DMS53 treated with DMSO at 0.1 percent for 48 hours (cell line): ENCODE data around the gene GMDS.

Experiments
- DNase-seq: peaks from one replicate; lab custom pipeline; 2025; ENCODE audit not compliant: unreplicated experiment; lab: John Stamatoyannopoulos, UW

Gene GMDS

DNA sequence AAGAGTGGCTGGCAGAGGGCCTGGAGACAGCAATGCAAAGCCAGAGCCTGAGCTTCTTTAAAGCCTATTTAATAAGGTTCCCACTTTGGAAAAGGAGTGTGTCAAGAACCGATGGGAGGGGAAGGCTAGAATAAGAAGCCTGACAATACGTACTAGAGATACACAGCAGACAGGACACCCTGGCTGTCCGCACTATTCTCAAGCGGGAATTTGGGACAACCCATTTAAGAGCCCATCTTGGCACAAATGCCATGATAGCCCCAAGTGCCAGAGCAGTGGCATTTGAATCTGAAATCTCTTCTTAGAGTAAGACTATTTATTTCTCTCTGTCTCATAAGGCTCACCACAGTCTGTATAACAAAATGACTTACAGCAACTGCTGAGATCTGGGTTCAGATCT is 3.1 kb downstream of the GMDS start:
- no peak for DNase-seq

DNA sequence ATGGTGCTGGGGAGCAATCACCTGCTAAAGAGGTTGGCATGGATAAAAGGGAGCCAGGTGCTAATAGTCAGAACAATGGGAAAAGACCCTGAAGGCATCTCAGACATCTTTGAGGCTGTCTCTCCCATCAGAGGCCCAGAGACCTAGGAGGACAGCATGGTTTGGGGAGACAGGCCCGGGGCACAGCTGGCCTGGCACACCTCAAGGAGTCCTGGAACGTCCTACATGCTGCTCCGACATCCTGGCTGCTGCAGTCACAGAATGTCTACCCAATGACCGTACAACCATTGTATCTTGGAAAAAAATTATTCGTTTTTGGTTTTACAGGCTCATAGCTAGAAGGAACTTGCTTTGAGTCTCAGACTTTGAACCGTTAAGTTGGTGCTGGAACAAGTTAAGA is 4.4 kb downstream of the GMDS start:
- DNase-seq = no peak

DNA sequence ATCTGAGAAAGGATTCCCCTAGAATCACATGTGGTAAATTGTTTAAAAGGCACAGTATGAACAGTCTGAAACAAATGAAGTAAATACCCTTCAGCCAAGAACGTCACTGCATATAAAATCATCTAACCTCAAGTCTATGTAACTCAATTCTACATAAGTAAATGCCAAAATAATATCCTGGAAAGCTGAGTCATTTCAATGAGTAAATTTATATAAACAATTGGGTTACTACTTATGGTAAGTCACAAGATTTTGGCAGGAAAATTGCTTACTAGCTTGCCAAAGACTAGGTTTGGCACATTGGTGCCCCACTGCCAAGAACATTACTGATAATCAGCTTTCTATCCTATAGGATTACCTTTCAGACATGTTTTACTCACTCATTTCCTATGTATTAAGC is 8.4 kb downstream of the GMDS start:
- no peak for DNase-seq

DNA sequence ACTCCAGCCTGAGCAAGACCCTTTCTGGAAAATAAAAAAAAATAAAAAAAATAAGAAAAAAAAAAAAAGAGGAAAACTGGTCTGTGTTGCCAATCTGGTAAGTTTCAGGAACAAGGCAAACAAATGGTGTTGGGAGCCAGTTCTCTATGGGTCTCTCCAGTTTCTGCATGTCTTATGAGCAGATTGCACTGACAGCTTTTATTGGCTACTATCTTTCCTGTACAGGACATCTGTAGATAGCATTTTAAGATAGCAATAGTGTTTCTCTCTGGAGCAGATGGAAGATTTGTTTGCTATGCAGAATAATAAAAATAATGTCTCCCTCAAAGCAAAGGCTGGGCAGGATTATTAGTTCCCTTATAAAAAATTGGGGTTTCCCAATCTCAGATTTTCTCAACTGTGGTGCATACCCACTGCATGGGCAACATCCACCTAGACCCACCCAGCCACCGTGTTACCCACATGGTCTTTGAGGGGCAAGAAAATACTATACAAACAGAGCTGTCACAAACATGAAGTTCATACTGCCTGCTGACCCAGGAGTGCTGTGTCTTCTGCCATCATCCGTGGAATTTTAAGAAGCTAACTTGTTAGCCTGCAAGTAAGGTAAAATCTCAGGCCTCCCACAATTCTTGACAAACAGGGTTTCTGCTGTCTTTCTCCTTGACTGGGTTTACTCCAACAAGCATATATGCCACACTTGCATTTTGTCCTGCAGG is 9.5 kb downstream of the GMDS start:
- DNase-seq = no peak

DNA sequence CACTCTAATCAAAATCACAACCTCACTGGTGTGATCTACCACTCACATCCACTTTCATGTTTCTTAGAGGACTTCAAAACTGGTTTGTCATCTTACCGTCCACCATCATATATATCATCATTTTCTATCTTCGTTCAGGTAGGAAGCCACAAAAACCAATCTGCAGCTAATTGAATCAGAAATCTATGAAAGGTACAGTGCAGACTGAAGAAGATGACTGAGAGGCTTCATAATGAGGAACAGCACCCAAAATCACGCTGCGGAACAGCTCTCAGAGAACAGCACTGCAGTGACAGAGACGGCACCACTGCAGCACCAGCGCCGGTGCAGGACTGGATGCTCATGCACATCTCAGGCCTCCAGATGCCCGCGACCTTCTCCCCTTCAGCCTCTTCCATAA is 13.0 kb downstream of the GMDS start:
- DNase-seq = no peak

DNA sequence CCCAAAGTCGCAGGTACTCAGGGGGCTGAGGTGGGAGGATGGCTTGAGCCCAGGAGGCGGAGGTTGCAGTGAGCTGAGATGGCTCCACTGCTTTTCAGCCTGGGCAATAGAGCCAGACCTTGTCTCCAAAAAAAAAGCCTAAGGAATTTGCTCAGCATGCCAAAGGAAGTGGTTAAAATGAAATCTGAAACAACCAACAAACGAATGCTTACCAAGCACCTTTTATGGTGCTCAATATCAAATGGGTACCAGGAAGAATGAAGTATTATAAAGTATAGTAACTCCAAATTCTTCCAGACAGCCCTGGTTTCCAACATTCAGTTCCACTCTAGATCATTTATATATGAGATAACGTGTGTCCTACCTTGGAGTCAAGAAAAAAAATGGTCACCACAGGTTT is 14.0 kb downstream of the GMDS start:
- DNase-seq = no peak

DNA sequence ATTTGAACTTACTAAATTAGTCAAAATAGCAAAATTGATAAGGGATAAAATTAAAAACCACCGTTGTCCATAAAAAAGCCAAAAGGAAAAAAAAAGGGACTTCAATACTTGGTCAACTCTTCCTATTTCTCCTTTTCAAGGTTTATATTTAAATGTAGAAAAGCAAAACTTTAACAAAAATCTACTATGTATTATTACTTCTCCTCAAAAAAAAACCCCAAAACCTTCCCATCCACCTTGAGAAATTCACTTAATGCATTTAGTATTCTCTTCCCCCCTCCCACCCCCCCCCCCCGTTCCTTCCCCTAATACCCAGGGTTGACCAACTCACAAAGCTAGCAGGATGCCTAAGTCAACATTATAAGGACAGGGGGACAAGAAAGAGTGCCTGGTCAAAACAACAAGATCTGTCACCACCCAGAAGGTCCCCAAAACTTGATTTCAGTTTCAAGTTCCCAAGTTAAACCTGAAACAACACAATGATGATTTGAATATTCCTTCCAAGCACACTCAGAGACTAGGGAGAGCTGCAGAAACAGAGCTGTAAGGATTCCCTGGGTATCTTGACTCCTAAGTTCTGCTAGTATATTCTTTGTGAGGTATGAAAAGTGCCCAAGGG is 14.6 kb downstream of the GMDS start:
- no peak for DNase-seq

DNA sequence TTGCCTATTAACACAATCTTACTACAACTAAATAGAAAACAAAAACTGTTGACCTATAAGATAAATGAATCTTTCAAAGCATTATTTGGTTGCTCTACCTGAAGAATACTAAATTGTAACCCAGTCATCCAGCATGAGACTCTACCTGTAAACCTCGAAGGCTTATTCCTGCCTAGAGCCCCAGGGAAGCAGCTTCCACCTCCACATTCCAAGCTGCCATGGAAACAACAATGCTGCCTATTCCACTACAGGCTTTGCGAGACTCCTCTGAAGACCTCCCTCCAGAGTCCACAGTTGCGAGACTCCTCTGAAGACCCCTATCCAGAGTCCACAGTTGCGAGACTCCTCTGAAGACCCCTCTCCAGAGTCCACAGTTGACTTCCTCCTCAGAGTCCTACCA is 15.7 kb downstream of the GMDS start:
- DNase-seq = no peak

DNA sequence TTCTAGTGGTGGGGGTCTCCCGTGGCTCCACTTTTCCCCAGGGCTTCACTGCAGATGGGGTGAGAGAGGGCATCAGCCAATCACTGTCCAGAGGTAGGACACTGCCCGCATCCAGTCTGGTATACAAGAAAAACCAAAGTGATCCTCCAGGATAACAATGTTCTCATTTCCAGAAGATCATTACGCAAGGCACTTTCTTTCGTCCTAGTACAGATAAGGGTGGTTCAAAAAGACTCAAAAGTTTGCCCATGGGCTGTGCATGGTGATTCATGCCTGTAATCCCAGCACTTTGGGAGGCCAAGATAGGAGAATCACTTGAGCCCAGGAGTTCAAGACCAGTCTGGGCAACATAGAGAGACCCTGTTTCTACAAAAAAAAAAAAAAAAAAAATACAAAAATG is 16.4 kb downstream of the GMDS start:
- no peak for DNase-seq

DNA sequence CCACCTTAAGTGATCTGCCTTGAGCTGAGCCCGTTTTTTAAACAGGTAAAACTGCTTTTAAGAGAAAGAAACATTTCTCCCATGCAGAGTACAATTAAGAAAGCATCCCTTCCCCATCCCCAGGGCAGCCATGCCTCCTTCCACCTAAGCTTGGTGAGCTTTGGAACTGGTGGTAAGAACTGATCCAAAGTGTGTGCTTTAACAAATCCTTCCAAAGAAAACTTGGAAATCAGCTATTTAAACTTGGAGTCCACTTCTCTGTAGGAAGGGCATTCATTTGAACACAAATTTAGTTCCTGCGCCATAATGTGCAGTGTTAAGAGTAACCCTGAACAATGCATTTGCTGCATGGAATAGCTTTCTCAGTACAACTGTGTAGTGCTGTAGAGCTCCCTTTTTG is 17.0 kb downstream of the GMDS start:
- no peak for DNase-seq

DNA sequence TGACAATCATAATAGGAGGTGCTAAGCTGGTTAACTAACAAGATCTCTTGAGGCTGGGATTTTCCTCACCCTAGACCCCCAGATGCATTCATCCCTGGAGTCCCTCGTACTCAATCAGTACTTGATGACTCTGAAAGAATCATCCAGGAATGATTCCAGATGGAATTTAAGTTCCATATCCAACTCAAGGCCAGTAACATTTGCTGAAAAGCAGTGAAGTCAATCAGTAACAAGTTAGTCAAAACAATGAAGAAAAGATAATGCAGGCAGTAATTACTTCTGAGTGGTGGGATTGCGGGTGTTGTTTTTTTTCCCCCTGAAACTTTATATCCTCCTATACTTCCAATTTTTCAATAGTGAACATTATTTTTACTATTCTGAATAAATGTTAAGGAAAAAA is 18.6 kb downstream of the GMDS start:
- DNase-seq = no peak

DNA sequence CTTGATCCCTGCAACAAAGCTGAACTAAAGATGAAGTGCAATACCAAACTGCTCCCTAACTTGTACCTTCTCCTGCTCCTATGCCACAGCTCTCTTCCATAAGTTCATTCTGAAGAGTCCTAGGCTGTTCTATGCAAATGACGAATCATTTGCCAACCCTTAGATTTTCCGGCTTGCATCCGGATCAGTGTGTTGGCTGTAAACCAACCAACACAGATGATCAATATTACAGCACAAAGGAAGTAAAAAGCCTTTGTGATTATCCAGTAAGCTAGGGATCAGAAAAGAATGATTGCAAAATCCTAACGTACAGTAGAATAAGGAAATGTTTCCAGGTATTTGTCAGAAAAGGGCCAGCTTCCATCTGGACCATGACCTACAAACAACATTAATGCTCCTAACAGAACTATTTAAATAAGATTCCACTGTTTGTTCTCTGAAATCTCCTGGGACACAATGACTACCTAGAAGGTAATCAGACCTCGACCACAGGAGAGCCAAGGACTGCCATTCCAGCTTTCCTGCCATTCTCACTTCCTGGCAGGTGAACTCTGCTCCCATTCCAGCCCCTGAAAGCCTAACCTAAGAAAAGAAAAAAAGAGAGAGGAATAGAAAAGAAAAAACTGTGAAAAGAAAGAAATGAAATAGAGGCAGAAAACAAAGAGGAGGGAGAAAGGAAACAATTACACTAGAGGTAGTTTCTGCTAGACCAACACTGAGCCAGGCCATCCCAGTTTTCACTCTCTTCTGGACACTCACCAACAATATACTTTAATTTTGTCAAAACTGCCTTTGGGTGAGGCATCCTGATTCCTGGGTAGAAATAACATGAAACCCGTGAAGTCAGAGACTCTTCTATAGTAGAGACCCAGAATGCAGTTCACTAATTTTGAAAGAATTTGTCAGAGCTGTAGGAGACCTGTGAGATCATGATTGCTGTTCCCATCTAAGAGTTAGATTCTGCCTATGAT is 19.7 kb downstream of the GMDS start:
- DNase-seq = no peak

DNA sequence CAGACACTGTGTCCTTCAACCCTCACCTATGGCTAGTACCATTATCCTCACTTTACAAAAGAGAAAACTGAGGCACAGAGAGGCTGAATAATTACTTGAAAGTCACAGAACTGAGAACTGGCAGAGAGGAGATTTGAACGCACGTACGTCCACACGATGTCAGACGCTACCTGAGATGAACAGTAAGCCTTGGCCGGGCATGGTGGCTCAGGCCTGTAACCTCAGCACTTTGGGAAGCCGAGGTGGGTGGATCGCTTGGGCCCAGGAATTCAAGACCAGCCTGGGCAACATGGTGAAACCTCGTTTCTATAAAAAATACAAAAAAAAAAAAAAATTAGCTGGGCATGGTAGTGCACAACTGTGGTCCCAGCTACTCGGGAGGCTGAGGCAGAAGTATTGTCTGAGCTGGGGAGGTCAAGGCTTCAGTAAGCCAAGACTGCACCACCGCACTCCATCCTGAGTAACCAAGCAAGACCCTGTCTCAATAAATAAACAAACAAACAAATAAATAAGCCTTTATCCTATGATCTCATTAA is 20.5 kb downstream of the GMDS start:
- no peak for DNase-seq

DNA sequence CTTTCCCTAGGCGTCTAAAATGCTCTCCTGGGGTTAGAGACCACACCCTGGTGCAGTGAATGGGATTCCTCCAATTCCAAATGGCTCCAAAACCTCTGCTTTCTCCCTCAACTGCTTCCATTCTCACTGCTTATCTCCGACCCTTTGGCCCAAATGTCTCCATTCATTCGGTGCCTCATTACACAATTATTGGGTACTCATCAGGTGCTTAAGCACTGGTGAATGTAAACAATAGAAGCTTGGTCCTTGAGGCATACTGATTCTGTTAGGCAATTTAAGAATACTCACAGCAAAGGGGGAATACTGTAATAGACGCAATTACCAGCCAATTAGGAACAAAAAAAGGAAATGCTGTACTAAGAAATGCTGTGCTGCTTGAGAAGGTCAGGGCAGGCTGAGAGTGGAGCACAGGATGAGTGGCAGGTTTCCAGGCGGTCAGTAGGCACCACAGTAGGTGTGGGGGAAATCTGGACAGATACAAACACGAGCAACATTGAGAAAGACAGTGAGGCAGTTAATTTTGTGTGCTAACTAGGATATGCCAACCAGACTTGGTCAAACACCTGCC is 23.0 kb downstream of the GMDS start:
- DNase-seq = no peak

DNA sequence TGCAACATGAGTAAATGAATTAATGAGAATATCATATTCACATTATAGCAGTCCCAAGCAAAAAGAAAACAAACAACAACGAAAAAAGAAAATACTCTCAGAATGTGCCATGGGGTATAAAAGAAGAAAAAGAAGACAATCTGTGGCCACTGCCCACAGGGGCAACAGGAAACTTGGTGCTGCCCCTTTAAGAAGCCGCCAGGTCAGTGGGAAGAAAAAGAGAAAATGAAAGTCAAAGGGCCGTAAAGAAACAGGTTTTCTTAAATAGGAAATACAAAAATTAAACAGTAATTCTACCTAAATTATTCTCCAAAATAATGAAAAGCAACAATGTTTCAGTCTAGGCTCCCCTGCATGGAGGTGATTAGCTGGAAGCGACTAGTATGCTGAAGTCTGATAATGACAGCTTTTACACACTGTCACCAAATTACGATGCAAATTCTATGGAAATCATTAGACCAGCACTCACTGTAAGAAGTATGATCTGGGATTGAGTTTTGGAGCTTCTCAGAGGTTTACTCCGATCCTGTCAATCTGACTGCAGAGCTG is 23.6 kb downstream of the GMDS start:
- DNase-seq = no peak

DNA sequence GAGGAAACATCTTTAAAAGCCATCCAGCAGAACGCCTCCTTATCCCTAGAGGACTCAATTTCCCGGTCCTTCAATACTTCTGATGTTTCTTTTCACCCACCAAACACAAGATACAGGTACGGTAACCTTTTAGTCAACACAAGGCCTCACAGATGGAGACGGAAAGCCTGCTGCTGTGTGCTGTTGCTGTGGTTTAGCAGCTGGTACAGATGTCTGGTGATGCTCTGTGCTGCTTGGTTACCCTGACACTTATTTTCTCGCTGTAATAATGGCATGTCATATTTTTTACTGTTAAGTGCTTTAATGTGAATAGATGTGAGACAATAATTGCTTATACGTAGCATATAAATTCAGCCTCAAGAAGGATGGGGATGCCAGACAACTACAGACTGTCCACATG is 25.3 kb downstream of the GMDS start:
- no peak for DNase-seq

DNA sequence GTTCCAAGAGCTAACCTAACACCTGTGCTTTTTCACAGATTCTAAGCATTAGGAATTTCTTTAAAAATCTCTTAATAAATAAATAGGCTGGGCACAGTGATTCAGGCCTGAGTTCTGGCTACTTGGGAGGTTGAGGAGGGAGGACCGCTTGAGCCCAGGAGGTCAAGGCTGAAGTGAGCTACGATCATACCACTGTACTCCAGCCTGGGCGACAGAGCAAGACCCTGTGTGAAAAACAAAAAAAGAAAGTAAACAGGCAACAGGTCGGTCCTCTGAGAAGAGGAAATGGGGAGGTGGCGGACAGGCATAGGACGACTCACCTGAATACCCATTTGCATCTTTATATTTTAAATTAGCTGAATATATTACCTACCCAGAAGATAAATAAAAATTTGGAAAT is 26.5 kb downstream of the GMDS start:
- no peak for DNase-seq

DNA sequence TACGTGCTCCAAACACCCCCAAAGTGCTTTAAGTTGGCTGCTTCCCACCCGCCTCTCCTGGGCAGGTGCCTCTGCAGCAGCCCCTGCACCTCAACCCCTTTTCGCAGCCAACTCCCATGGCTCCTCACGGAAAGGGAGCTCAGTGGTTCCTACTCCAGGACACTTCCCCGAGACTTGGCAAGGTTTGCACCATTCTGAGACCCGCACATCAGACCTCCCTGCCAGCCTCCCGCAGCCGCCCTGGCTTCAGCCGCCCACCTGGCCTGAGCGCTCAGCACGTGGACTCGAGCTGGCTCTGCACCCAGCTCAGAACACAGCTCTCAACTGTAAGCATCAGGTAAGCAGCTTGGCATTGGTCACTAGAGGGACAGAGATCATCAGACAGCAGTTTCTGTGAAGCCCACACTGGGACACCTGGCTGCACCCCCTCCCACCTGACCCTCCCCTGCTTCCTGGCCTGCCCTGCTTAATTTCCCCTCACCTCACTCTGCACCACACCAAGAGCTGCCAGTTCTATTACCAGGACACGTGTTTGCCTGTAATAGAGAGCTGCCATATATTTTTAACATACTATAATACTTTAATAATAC is 28.5 kb downstream of the GMDS start:
- no peak for DNase-seq

DNA sequence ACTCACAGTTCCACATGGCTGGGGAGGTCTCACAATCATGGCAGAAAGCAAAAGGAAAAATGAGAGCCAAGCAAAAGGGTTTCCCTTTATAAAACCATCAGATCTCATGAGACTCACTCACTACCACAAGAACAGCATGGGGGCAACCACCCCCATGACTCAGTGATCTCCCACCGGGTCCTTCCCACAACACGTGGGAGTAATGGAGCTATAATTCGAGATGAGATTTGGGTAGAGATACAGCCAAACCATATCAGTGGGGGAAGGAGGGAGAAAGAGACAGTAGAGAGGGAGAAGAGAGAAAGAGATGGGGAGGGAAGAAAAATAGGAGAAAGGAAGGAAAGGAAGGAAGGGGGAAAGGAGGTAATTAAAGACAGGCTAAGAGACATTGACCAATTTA is 30.1 kb downstream of the GMDS start:
- DNase-seq = no peak

DNA sequence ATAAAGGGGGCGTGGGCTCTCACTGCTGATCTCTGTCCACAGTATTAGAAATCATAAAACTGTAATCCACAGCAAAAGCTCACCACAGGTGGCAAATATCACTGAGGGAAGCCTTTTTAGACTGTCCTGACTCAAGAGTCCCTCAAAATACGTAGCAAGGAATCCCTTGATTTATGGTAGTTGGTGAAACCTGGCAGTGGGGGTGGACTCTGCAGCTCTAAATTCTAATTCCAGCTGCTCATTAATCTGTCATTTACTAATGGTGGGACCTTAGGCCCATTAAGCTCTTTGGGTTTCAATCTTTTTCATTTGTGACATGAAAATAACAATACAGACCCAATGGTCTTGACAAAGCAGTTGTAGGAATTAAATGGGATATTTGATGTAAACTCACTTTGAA is 32.3 kb downstream of the GMDS start:
- no peak for DNase-seq
